ENCODE measurements around the gene GNAQ. TPM values are rescaled to one million over a fixed set of nuclear protein-coding genes. Genes with fewer than 3 reads are reported as not detected.
"Not testable (repeated sequence)": the region's sequence is repeated elsewhere in the genome, so short reads cannot be mapped to it uniquely, and the experiment has no call there.

The GNAQ gene
- total RNA-seq, 1 donor from 2014 or later: 12.2 TPM

- ATAC-seq (ENCODE audit: poor library complexity): no peak
- intact Hi-C loops (cut with DNase I): no loop called here
- DNase-seq: no peak
Observed at GRCh38 chr9:77876091-77876490, 155.5 kb downstream of the GNAQ start.

GRCh38 chr9:77872863-77873262 is 158.7 kb downstream of the GNAQ start:
- DNase-seq: no peak
- ATAC-seq (ENCODE audit: poor library complexity): no peak
- intact Hi-C loops (cut with DNase I): no loop called here

- ATAC-seq (ENCODE audit: poor library complexity): no peak
- DNase-seq: no peak
- intact Hi-C loops (cut with DNase I): no loop called here
Observed at GRCh38 chr9:77872177-77872576, 159.4 kb downstream of the GNAQ start.

GRCh38 chr9:77871483-77871882 is 160.1 kb downstream of the GNAQ start:
- ATAC-seq (ENCODE audit: poor library complexity) (no peak), DNase-seq (no peak)
- intact Hi-C loops (cut with DNase I): no loop called here

- ATAC-seq (ENCODE audit: poor library complexity) (no peak), DNase-seq (no peak)
- intact Hi-C loops (cut with DNase I): no loop called here
Observed at GRCh38 chr9:77866878-77867277, 164.7 kb downstream of the GNAQ start.

GRCh38 chr9:77865385-77866047 is 166.1 kb downstream of the GNAQ start:
- no peak for ATAC-seq (ENCODE audit: poor library complexity)
- DNase-seq: no peak
- intact Hi-C loops (cut with DNase I): no loop called here

- DNase-seq: no peak
- peak; percentile 58 for ATAC-seq (ENCODE audit: poor library complexity)
- intact Hi-C loops (cut with DNase I): no loop called here
Observed at GRCh38 chr9:77864211-77864889, 167.3 kb downstream of the GNAQ start.

GRCh38 chr9:77863638-77864037 is 168.0 kb downstream of the GNAQ start:
- DNase-seq; intact Hi-C loops (cut with DNase I); ATAC-seq (ENCODE audit: poor library complexity): not testable (repeated sequence)

GRCh38 chr9:77860953-77861352 is 170.7 kb downstream of the GNAQ start:
- intact Hi-C loops (cut with DNase I); DNase-seq; ATAC-seq (ENCODE audit: poor library complexity): not testable (repeated sequence)

- intact Hi-C loops (cut with DNase I): loop anchor here (10.0 kb wide), 1 partner anchor 177 kb away; the partner anchor contains the start of gene GNAQ
- no peak for ATAC-seq (ENCODE audit: poor library complexity)
- DNase-seq: no peak
Observed at GRCh38 chr9:77857513-77858259, 173.9 kb downstream of the GNAQ start.

- ATAC-seq (ENCODE audit: poor library complexity) (no peak), DNase-seq (no peak)
- intact Hi-C loops (cut with DNase I): loop anchor here (10.0 kb wide), 1 partner anchor 178 kb away; the partner anchor contains the start of gene GNAQ
Observed at GRCh38 chr9:77856615-77857014, 175.0 kb downstream of the GNAQ start.

GRCh38 chr9:77854916-77855311 is 176.7 kb downstream of the GNAQ start:
- DNase-seq: no peak
- intact Hi-C loops (cut with DNase I): loop anchor here (10.0 kb wide), 1 partner anchor 180 kb away; the partner anchor contains the start of gene GNAQ
- no peak for ATAC-seq (ENCODE audit: poor library complexity)

GRCh38 chr9:77854258-77854915 is 177.2 kb downstream of the GNAQ start:
- intact Hi-C loops (cut with DNase I): loop anchor here (10.0 kb wide), 1 partner anchor 180 kb away; the partner anchor contains the start of gene GNAQ
- no peak for DNase-seq
- ATAC-seq (ENCODE audit: poor library complexity): no peak

GRCh38 chr9:77853716-77854115 is 177.9 kb downstream of the GNAQ start:
- intact Hi-C loops (cut with DNase I): loop anchor here (10.0 kb wide), 1 partner anchor 181 kb away; the partner anchor contains the start of gene GNAQ
- DNase-seq (no peak), ATAC-seq (ENCODE audit: poor library complexity) (no peak)

- intact Hi-C loops (cut with DNase I): loop anchor here (10.0 kb wide), 1 partner anchor 183 kb away; the partner anchor contains the start of gene GNAQ
- ATAC-seq (ENCODE audit: poor library complexity): no peak
- DNase-seq: no peak
Observed at GRCh38 chr9:77851882-77852595, 179.6 kb downstream of the GNAQ start.

GRCh38 chr9:77848897-77849296 is 182.7 kb downstream of the GNAQ start:
- ATAC-seq (ENCODE audit: poor library complexity): peak; percentile 90
- DNase-seq: peak; percentile 58
- intact Hi-C loops (cut with DNase I): no loop called here

GRCh38 chr9:77848404-77848803 is 183.2 kb downstream of the GNAQ start:
- DNase-seq (no peak), ATAC-seq (ENCODE audit: poor library complexity) (no peak)

GRCh38 chr9:77847626-77848025 is 184.0 kb downstream of the GNAQ start:
- intact Hi-C loops (cut with DNase I): no loop called here
- no peak for ATAC-seq (ENCODE audit: poor library complexity)
- no peak for DNase-seq

More at GRCh38 chr9:77848404-77848803, 183.2 kb downstream of the GNAQ start:
- intact Hi-C loops (cut with DNase I): no loop called here
